NOMO-1 treated with dmso at 0.1 percent for 144 hours (cell line): ENCODE results near the gene MOB1A.
"Not testable (repeated sequence)": the region's sequence is repeated elsewhere in the genome, so short reads cannot be mapped to it uniquely, and the experiment has no call there.

ENCODE experiments used
- DNase-seq: peaks from one replicate; lab custom pipeline; 2025; ENCODE audit not compliant: unreplicated experiment; lab: John Stamatoyannopoulos, UW

The MOB1A gene

DNA sequence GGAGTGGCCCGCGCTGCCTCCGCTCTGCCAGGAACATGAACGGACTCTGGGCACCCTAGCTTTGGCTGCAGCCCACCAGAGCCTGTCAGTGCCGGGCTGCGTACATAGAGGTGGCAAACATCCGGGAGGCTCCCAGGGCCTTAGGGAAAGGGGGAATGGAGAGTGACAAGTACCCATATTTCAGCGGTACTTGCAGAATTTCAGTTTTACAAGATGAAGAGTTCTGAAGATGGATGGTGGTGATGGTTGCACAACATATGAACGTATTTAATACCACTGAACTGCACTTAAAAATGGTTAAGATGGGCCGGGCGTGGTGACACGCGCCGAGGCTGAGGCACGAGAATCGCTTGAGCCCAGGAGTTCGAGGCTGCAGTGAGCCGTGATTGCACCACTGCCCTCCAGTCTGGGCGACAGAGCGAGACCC lies 20.6 kb upstream of the MOB1A start:
- no peak for DNase-seq

DNA sequence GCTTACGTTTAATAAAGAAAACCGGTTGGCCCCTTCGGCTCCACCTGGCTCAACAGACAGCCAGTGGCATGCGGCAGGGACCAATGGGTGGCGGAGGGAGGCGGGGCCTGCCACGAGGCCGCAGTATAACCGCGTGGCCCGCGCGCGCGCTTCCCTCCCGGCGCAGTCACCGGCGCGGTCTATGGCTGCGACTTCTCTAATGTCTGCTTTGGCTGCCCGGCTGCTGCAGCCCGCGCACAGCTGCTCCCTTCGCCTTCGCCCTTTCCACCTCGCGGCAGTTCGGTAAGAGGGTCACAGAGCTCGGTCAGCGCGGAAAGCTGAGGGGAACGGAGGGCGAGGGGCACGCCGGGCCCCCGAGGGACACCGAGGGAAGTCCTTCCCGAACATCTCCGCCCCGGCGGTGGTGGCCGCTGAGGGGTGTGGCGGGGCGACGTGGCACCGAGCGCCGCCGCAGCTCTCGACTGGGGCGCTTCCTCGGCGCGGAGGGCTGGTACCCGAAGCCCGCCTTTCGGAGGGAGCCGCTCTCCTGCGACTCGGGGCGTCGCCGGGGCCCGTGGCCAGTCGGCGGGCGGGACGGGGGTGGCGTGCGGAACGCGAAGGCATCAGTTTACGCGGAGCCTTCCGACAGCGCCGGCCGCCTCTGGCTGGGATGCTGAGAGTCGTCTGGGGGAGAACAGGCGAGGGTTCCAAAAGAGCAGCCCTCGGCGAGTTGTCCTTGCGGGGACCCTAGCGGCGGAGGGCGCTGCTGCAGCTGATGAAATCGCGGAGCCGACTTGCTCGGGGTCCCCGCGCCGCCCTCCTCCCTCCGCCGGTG lies 20.0 kb upstream of the MOB1A start, which contains the start of gene MTHFD2:
TSS of gene MTHFD2 (plus strand) at position 155 of the 814 bp plus-strand sequence. CDS start at position 182, 27 bp downstream.
- peak; percentile 95 for DNase-seq

DNA sequence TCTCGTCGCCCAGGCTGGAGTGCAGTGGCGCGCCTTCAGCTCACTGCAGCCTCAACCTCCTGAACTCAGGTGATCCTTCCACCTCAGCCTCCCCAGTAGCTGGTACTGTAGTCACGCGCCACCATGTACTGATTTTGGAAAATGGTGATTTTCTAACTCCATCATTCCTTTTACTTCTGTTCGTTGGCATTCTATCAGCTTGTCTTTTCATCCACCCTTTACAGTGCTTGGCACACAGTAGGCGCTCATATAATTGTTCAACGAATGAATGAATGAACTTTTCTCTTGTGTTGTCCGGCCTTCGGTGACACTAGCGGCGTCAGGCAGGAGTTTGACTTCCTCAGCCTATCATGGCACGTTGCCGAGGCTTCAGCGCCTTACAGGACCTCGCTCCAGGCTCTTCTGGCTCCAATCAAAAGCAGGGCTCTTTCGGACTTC lies 19.4 kb upstream of the MOB1A start:
- DNase-seq, result no peak

DNA sequence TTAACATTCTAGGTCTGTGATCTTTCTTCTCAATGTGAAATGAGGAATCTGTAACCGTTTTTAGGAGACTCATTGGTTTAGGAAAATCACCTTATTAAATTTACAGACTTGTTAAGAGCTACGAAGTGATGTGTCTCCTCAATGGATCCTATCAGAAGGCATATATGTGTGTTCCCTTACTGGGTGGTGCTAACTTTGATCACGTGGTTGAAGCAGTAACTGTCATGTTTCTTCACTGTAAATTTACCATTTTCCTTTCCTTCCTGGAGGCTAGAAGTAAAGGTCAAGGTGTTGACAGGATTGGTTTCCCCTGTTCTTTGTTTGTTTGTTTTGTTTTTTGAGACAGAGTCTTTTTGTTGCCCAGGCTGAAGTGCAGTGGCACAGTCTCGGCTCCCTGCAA lies 18.4 kb upstream of the MOB1A start:
- DNase-seq, result no peak

DNA sequence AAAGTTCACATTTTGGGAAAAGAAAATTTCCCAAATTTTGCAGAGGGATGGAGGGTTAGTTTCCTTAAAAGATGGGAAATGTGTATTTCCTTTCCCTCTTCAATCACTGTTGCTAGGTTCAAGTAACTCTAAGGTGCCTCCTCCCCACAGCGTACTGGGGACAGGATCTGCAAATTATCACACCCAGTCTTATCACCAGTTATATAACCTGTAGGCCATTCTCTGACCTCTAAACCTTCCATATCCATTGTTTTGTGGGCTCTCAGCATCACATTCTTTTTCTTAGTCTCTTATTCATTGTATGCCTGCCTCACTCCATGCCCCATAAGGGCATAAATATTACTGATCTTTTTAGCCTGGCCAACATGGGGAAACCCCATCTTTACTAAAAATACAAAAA lies 16.1 kb upstream of the MOB1A start:
- DNase-seq, result no peak

DNA sequence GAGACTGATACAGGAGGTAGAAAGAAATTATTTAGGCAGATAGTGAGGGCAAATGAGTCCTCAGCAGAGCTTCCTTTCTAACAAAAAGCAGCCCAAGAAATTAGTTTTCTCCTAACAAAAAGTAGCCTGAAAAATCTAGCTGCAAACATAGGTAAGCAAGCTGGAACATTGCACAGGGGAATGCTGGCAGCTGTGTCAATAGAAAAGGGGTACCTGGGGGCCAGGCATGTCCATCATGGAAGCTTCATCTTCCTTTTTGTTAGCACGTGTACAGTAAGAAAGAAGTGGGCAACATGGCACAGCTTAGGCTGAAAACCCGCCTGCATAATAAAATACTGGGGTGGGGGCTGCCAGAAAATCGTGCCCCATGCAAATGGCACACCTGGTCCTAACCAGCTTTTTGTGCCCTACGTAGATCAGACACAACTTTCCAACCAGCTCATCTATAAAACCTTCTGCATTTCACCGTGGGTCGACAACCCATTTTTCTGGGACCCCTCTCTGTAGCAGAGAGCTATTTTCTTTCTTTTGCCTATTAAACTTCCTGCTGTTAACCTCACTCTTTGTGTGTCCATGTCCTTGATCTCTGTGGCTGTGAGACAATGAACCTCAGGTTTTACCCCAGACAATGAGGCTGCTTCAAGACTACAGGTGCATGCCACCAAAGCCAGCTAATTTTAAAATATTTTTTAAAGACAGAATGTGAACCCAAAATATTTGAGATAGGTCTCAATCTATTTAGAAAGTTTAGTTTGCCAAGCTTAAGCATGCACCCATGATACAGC lies 13.1 kb upstream of the MOB1A start:
- no peak for DNase-seq

DNA sequence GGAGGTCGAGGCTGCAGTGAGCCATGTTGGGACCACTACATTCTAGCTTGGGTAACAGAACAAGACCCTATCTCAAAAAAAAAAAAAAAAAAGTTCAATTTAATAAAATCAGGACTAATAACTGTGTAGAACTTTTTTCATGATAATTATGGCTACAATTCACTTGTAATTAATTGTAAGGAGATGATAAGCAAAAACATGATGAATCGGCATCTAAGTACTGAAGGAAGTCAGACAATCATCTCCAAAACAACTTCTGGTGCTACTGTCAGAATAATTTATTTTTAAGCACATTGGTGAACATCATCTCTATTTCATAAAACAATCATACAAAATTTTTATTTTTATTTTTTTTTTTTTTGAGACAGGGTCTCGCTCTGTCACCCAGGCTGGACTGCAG lies 10.0 kb upstream of the MOB1A start:
- DNase-seq, result no peak

DNA sequence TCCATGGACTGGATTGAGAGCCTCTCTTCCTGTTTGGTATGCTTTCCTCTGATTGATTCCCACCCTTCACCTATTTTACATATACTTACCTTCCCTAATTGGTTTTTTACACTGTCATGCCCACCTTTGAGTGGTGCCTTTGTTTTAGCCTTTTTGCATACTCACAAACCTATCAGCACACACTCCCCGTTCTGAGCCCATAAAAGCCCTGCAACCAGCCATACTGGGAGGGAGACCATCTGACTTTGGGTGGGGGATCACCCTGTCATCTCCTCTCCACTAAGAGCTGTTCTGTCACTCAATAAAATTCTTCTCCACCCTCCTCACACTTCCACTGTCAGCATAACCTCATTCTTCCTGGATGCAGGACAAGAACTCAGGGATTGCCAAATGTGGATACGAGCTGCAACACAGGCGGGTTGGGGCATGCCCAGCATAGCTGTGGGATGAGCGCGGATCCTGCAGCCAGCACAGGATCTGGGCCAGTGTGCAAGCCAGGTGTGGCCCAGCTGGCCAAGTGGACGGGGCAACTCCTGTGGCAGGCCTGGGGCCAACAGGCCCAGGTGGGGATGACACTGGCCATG lies 9.4 kb upstream of the MOB1A start:
- DNase-seq, result no peak

DNA sequence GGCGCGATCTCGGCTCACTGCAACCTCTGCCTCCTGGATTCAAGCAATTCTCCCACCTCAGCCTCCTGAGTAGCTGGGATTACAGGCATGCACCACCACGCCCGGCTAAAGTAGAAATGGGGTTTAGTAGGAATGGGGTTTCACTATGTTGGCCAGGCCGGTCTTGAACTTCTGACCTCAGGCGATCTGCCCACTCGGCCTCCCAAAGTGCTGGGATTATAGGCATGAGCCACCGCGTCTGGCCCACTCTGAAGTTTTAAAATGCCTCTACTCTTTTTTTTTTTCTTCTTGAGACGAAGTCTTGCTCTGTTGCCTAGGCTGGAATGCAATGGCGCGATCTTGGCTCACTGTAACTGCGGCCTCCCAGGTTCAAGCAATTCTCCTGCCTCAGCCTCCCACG lies 8.0 kb upstream of the MOB1A start:
- DNase-seq, result not testable (repeated sequence)

DNA sequence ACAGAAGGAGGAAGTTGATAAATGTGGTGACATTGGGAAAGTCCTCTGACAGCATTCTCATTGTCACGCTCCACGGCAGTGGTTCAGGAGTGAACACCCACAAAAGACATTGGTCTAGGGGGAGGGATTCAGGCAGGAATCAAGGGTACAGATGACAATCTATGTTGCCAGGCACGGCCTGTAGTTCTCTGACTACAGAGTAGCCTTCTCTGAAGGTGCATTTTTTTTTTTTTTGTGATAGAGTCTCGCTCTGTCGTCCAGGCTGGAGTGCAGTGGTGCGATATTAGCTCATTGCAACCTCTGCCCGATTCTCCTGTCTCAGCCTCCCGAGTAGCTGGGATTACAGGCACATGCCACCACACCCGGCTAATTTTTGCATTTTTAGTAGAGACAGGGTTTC lies 7.4 kb upstream of the MOB1A start:
- peak; percentile 80 for DNase-seq

DNA sequence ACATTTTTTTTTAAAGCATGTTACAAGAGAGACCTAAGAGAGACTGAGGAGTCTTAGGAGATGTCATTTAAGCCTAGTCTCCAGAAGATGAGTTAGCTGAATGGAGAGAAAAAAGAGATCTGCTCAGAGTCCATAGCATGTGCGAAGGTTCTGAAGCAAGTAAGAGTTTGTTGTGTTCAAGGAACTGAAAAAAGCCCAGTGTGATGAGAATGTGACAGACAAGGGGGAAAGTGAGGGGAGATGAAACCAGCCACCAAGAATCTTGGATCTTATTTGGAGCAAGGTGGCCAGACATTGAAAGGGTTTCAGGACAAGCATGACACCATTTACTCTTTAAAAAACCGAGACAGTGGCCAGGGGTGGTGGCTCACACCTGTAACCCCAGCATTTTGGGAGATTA lies 5.2 kb upstream of the MOB1A start:
- no peak for DNase-seq

DNA sequence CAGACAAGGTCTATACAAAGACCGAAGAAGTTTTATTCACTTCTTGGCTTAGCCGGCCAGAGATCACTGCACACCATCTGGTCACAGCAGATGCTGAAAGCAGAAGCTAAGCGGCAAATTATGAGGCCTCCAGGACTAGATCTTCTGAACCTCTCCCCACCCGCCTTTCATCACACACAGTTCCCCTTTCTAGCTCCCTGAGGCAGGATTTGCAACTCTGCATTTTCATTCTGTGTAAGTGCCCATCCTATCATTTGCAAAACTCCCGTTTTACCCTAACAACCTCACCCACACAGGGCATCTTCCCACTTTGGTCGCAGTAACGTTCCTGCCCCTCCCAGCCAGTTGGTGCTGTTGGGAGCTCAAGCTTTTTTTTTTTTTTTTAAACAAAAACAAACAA lies 3.1 kb upstream of the MOB1A start:
- peak; percentile 96 for DNase-seq

DNA sequence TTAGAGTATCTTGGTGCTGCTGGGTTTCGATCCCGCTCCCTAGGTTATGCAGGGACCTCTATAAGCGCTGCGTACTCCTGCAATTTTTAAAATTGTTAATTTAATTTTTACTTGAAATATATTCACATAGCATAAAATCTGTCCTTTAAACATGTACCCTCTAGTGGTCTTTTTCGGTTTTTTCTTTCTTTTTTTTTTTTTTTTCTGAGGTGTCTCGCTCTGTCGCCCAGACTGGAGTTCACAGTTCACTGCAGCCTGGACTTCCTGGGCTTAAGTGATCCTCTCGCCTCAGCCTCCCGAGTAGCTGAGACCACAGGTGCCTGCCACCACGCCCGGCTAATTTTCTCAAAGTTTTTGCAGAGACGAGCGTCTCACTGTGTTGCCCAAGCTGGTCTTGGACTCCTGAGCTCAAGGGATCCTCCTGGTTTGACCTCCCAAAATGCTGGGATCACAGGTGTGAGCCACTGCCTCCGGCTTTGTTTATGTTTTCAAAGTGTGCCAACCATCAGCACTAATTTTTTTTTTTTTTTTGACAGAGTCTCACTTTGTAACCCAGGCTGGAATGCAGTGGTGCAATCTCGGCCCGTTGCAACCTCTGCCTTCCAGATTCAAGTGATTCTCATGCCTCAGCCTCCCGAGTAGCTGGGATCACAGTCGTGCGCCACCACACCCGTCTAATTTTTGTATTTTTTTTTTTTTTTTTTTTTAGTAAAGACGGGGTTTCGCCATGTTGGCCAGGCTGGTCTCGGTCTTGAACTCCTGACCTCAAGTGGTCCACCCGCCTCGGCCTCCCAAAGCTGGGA lies 585 bp upstream of the MOB1A start:
- DNase-seq, result no peak

DNA sequence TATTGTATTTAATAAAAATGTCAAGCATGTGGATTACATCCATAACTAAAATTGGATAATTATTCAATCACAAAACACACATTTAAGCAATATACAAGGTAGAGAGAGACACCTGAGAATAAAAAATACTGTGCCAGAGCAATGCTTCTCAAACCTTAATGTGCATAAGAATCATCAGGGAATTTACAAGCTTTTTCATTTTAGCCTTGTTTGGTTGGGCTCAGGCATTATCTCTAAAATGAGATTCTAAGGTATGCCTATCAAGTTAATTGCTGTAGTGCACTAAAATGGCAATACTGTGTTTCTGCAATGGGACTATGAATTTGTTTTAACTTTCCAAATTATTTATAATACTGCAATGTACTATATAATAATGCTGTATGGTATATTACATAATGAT lies 983 bp downstream of the MOB1A start:
- no peak for DNase-seq

DNA sequence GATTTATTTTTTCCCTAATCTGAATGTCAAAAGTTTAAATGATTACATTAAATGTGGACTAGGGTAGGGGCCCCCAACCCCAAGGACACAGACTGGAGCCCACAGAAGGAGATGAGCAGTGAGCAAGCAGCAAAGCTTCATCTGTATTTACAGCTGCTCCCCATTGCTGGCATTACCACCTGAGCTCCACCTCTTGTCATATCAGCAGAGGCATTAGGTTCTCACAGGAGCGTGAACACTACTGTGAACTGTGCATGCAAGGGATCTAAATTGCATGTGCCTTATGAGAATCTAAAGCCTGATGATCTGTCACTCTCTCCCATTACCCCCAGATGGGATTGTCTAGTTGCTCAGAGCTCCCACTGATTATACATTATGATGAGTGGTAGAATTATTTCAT lies 3.8 kb downstream of the MOB1A start:
- DNase-seq, result no peak

DNA sequence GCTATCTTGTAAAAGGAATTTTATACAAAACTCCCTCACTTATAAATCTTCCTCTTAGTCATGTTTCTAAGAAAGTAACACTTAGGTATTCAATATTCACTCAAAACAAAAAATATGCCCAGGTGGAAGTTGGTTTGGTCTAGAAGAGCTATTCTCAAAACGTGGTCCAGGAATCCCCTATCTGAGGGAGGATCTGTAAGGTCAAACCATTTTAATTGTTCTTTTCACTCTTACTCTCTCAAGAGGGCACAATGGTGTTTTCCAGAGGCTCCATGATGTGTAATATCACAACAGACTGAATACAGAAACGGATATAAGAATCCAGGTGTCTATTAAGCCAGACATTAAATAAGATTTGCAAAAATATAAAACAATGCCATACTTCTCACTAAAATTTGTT lies 9.9 kb downstream of the MOB1A start:
- DNase-seq, result no peak

DNA sequence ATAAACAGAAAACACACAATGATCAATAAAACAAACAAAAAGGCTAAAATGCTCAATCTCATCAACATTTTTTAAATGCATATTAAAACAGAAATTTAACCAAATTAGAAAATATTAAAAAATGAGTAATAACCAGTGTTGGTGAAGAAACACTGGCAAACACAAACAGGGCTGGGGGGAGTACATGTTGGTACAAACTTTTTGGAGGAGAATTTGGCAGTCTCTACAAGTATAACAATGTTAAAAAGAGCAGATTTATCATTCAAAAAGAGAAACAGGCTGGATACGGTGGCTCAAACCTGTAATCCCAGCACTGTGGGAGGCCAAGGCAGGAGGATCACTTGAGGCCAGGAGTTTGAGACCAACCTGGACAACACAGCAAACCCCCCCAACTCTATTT lies 13.9 kb downstream of the MOB1A start:
- no peak for DNase-seq

DNA sequence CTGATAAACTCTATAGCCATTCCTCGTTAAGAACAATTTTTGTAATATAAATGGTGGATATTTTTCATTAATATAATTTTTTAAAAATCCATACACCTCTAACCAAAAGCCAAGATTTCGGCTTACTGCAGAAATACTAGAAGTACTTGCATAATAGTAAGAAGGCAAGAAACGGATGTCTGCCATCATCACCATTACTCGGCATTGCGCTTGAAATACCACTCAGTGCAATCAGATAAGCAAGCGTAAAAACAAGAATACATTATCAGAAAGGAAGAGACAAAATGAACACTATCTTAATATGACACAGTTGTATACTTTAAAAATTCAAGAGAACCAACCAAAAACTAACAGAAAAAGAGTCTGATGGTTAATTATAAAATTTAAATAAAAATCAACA lies 15.7 kb downstream of the MOB1A start:
- DNase-seq, result no peak

DNA sequence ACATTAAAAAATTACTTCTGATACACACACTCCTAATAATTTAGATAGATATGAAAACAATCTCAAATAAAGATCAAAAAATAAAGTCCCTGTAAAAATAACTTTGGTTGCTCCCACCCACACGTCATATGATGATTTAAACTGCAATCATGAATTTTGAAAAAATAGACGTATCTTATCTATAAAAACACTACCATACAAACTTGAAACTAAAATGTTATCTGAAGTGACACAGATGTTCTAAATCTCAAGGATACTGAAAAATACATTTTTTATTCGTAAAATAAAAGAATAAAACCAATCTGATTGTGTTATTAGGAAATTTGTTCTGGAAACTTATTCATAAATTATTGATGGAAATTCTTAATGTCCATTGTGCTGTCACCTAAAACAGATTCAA lies 22.8 kb downstream of the MOB1A start:
- no peak for DNase-seq

DNA sequence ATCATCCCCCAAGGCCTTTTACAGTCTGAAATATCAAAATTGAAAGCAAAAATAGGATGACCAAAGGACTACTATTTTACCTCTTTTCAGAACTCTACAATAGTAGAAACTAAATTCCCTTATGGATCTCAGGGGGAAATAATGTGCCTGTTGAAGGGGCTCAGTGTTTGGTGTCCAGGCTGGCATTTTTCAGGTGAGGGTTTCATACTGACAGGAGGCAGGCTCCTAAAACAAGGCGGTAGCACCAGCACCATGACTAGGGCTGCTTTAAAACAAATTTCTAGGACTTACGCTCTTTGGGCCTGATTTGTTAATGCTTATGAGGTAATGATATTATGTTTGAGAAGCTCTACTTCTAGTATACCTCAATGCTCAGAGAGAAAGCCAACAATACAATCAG lies 25.7 kb downstream of the MOB1A start:
- no peak for DNase-seq
